Keratinocyte (primary cell): ENCODE results near the gene KIF5A. TPM values are rescaled to one million over a fixed set of nuclear protein-coding genes. Genes with fewer than 3 reads are reported as not detected.

Experiments used
- DNase-seq: peaks from one replicate; pipeline ENCODE4 v3.0.0-alpha.2; 2011; ENCODE audit warnings: low read depth, missing footprints, low spot score
- FAIRE-seq: peaks from 2 replicates; lab custom pipeline; 2011; peaks lifted over from hg19 to GRCh38; lab: Jason Lieb, UNC
- H2AFZ ChIP-seq: 2 replicates; pipeline ENCODE4 v1.6.0; 2012; ENCODE audit warnings: low read length, control low read depth, inconsistent platforms; ENCODE audit not compliant: control insufficient read depth
- H3K27ac ChIP-seq: 2 replicates; pipeline ENCODE4 v1.5.1; 2011; ENCODE audit warnings: low read length; ENCODE audit not compliant: control insufficient read depth, insufficient read depth
- H3K27me3 ChIP-seq: 3 replicates; pipeline ENCODE4 v1.6.0; 2011; ENCODE audit warnings: low read length; ENCODE audit not compliant: control insufficient read depth, insufficient read depth; ENCODE audit errors: extremely low read depth
- H3K36me3 ChIP-seq, 2 experiments: 2 replicates in 1 of 2; 3 replicates in 1 of 2; pipeline ENCODE4 v1.5.1; 2011; ENCODE audit warnings: low read length in 2 of 2, mild to moderate bottlenecking in 1 of 2; ENCODE audit not compliant: control insufficient read depth in 2 of 2, insufficient read depth in 2 of 2; ENCODE audit errors: extremely low read depth in 1 of 2
- H3K4me1 ChIP-seq: 3 replicates; pipeline ENCODE4 v1.5.1; 2011; ENCODE audit warnings: low read length; ENCODE audit not compliant: control insufficient read depth, insufficient read depth; ENCODE audit errors: extremely low read depth
- H3K4me2 ChIP-seq: 3 replicates; pipeline ENCODE4 v1.6.0; 2011; ENCODE audit warnings: low read depth, low read length; ENCODE audit not compliant: control insufficient read depth, insufficient read depth; ENCODE audit errors: extremely low read depth
- H3K4me3 ChIP-seq, 3 experiments: fragments of 200-600 bp in 1 of 3; sonication (generic) in 1 of 3; 2 replicates in 2 of 3; 3 replicates in 1 of 3; pipeline ENCODE4 v1.5.1; 2011 to 2016; ENCODE audit warnings: low read length in 3 of 3, mild to moderate bottlenecking in 3 of 3, control low read depth in 2 of 3, inconsistent platforms in 1 of 3, low read depth in 1 of 3, mixed read lengths in 1 of 3, mixed run types in 1 of 3, moderate library complexity in 1 of 3; ENCODE audit not compliant: control insufficient read depth in 2 of 3, insufficient read depth in 2 of 3; ENCODE audit errors: extremely low read depth in 1 of 3
- H3K79me2 ChIP-seq: 2 replicates; pipeline ENCODE4 v1.6.0; 2012; ENCODE audit warnings: low read length; ENCODE audit not compliant: control insufficient read depth, insufficient read depth
- H3K9ac ChIP-seq: 3 replicates; pipeline ENCODE4 v1.6.0; 2011; ENCODE audit warnings: low read length; ENCODE audit not compliant: control insufficient read depth, insufficient read depth; ENCODE audit errors: extremely low read depth
- H3K9me1 ChIP-seq: 3 replicates; pipeline ENCODE4 v1.6.0; 2011; ENCODE audit warnings: low read length; ENCODE audit not compliant: control insufficient read depth, insufficient read depth; ENCODE audit errors: extremely low read depth
- H3K9me3 ChIP-seq: 2 replicates; pipeline ENCODE4 v1.5.1; 2012; ENCODE audit warnings: low read depth, low read length; ENCODE audit not compliant: control insufficient read depth
- H4K20me1 ChIP-seq: 3 replicates; pipeline ENCODE4 v1.6.0; 2011; ENCODE audit warnings: low read length; ENCODE audit not compliant: control insufficient read depth, insufficient read depth; ENCODE audit errors: extremely low read depth
- EZH2 ChIP-seq: IDR thresholded peaks from one replicate; pipeline ENCODE4 v1.6.1; 2012; ENCODE audit warnings: inconsistent platforms, mild to moderate bottlenecking, low read length, moderate library complexity
- dilution Hi-C: fragments of 300-500 bp; cut with MboI; formaldehyde crosslinking; loops from one replicate; pipeline ENCODE4 v1.7.0; 2020; ENCODE audit warnings: low sequenced_read_pairs; ENCODE audit not compliant: extremely low pct_ligation_motif_present
- polyA plus RNA-seq, 5 experiments: library from polyadenylated mRNA; depleted of rRNA in 3 of 5; stranded (reverse) in 3 of 5; stranded (forward) in 1 of 5; unstranded in 1 of 5; fragments of >200 nt; gene quantifications; 1 replicate in 1 of 5; 2 replicates in 3 of 5; 3 replicates in 1 of 5; pipeline versions ENCODE4 v1.2.1 to v1.2.3, GENCODE V29; 2011 to 2012; ENCODE audit warnings: missing spikeins in 2 of 5, low read depth in 1 of 5, low replicate concordance in 1 of 5
- TF ChIP-seq, protein P1 (sequence below), 3 experiments: IDR thresholded peaks in 1 of 3; conservative IDR thresholded peaks in 1 of 3; optimal IDR thresholded peaks in 1 of 3; 2 replicates in 2 of 3; 3 replicates in 1 of 3; pipeline versions ENCODE3 to v1.5.1; 2011; ENCODE audit warnings: low read length in 3 of 3, mild to moderate bottlenecking in 3 of 3, moderate library complexity in 2 of 3, control low read depth in 1 of 3, inconsistent platforms in 1 of 3; ENCODE audit not compliant: insufficient read depth in 2 of 3; ENCODE audit errors: extremely low read depth in 1 of 3

The KIF5A gene
- polyA plus RNA-seq, 1 donor (not counting 4 experiments of a cell fraction or from before 2014, with no cell fraction given) = 0.05 TPM

DNA sequence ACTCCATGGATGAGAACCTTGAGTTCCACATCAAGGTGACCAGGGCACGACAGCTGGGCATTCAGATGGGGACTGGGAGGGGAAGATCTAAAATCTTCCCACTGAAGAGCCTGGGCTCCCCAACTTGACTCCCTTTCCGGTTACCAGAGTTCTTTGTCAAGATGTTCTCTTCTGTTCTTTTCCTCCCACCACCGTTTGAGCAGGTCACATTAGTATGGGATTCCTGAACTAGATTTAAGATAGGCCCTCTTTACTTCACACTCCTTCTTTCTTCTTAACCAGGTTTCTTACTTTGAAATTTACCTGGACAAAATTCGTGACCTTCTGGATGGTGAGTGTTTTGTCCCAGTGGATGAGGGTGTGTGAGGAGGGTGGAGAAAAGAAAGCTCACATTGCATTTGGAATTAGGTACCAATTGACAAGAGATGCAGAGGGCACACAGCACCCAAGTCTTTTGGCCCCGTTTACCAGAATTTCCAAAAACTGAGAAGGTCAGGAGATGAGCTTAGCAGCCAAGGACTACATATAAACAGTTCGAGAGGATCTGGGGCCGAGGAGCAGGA lies 14.4 kb downstream of the KIF5A start:
- Histone ChIP-seq H3K79me2 (no peaks in the 10 kb centered on the region), H3K36me3 (no peaks in the 10 kb centered on the region), H4K20me1 (no peaks in the 10 kb centered on the region), H2AFZ (no peak overlapping the region), H3K27ac (no peak overlapping the region), H3K27me3 (no peaks in the 10 kb centered on the region), H3K9me1 (no peaks in the 10 kb centered on the region), H3K4me1 (no peaks in the 10 kb centered on the region), H3K4me3 (no peak overlapping the region), H3K4me2 (no peak overlapping the region), H3K9ac (no peak overlapping the region), H3K9me3 (no peaks in the 10 kb centered on the region)
- no peak for DNase-seq
- TF ChIP-seq, protein P1, sequence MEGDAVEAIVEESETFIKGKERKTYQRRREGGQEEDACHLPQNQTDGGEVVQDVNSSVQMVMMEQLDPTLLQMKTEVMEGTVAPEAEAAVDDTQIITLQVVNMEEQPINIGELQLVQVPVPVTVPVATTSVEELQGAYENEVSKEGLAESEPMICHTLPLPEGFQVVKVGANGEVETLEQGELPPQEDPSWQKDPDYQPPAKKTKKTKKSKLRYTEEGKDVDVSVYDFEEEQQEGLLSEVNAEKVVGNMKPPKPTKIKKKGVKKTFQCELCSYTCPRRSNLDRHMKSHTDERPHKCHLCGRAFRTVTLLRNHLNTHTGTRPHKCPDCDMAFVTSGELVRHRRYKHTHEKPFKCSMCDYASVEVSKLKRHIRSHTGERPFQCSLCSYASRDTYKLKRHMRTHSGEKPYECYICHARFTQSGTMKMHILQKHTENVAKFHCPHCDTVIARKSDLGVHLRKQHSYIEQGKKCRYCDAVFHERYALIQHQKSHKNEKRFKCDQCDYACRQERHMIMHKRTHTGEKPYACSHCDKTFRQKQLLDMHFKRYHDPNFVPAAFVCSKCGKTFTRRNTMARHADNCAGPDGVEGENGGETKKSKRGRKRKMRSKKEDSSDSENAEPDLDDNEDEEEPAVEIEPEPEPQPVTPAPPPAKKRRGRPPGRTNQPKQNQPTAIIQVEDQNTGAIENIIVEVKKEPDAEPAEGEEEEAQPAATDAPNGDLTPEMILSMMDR (optimal IDR thresholded peaks at IDR 0.05 in 1 of 3, IDR thresholded peaks at IDR 0.05 in 1 of 3, conservative IDR thresholded peaks at IDR 0.05 in 1 of 3; ENCODE audit: extremely low read depth in 1 of 3, insufficient read depth in 2 of 3, low read length in 3 of 3) = no peak
- TF ChIP-seq EZH2 = no peak
- no peak for FAIRE-seq
- dilution Hi-C loops = no loop called here

DNA sequence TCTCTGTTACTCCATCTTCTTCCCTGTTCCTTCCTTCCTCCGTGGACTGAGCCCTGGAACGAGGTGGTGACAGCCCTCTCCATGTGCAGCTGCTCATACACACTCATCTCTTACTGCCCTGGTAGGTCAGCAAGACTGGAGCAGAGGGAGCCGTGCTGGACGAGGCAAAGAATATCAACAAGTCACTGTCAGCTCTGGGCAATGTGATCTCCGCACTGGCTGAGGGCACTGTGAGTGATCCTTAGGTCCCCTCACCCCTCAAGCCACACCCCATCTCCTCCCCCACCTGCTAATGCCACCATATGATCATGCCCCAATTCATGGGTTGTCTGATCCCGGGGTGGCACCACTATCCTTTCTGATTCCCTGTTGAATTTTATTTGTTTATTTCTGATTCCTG lies 19.0 kb downstream of the KIF5A start:
- dilution Hi-C loops = no loop called here
- Histone ChIP-seq H2AFZ (no peak overlapping the region), H3K4me2 (no peak overlapping the region), H3K27ac (no peak overlapping the region), H3K79me2 (no peaks in the 10 kb centered on the region), H3K4me3 (no peak overlapping the region), H3K9me1 (no peaks in the 10 kb centered on the region), H4K20me1 (no peaks in the 10 kb centered on the region), H3K9me3 (no peaks in the 10 kb centered on the region), H3K36me3 (no peaks in the 10 kb centered on the region), H3K27me3 (no peaks in the 10 kb centered on the region), H3K9ac (no peak overlapping the region), H3K4me1 (no peaks in the 10 kb centered on the region)
- FAIRE-seq (no peak), DNase-seq (no peak)
- no peak for TF ChIP-seq EZH2
- TF ChIP-seq, protein P1 (optimal IDR thresholded peaks at IDR 0.05 in 1 of 3, IDR thresholded peaks at IDR 0.05 in 1 of 3, conservative IDR thresholded peaks at IDR 0.05 in 1 of 3; ENCODE audit: extremely low read depth in 1 of 3, insufficient read depth in 2 of 3, low read length in 3 of 3) = no peak
